ENCODE data around the gene PLCXD3.

GRCh38 chr5:41447650-41448510 lies 62.5 kb downstream of the PLCXD3 start:
- TF ChIP-seq CTCF (IDR thresholded peaks at IDR 0.05) (no peak), POLR2A (IDR thresholded peaks at IDR 0.05) (no peak), POLR2AphosphoS5 (IDR thresholded peaks at IDR 0.05) (no peak), EP300 (IDR thresholded peaks at IDR 0.05) (no peak)

Measured in gastroesophageal sphincter (tissue), 3 donors.